HG03460 (cell line): ENCODE measurements around the gene PI16.
"Not testable (repeated sequence)": the region's sequence is repeated elsewhere in the genome, so short reads cannot be mapped to it uniquely, and the experiment has no call there.

Experiments used
- ATAC-seq: cut with Tn5 transposase; IDR thresholded peaks from one replicate; pipeline ENCODE4 v1.9.1; 2021; ENCODE audit not compliant: unreplicated experiment

PI16 gene

DNA sequence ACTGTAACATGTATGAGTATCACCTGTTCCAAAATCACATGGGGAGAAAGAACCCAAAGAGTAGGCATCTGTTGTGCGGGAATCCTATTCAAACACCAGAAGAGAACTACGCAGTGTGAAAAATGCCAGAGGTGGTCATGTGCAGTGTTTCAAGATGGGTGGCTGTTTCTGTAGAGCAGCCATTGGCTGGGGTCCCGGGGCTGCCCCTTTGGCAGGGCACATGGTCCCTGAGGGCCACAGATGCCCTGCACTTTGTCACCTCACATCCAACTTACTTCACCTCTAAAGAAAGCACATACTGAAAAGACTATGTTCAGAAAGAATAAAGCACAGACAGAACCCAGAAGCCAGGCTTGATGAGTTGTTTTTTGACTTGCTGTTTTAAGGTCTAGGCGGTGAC is 19.1 kb downstream of the PI16 start:
- ATAC-seq = no peak

GRCh38 chr6:36975231-36976006 is 20.9 kb downstream of the PI16 start:
- no peak for ATAC-seq

DNA sequence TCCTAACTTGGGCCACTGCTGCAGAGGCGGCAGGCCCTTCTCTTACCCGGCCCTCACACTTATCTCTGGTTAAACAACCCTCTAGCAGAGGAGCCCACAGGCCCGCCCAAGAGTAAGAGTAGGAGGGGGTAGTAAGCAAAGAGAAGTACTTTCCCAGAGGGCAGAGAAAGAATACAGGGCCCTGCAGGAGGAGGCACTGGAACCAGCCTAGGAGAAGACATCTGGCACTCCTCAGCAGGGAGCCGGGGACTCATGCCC is 21.4 kb downstream of the PI16 start:
- ATAC-seq = no peak

DNA sequence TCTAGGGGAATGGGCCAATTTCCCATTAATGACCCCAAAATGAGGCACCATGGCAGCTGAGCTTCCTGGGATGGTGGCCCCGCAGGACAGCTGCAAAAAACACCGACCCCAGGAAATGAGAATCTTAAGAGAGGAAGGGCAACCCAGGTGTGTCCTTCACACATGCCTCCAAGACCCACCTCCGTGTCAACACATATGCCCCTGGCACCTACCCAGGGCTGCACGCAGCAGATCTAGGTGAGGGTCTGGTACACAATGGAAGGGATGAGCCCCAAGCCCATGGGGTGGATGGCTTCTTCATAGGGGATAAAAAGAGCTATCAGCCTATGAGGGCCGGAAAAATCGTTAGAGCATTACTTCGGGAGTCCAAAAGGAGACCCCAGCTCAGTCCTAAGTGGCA is 22.0 kb downstream of the PI16 start:
- no peak for ATAC-seq

GRCh38 chr6:36976931-36977330 is 22.4 kb downstream of the PI16 start:
- ATAC-seq = no peak

- ATAC-seq = no peak
Observed at GRCh38 chr6:36977470-36977941, 23.0 kb downstream of the PI16 start.

DNA sequence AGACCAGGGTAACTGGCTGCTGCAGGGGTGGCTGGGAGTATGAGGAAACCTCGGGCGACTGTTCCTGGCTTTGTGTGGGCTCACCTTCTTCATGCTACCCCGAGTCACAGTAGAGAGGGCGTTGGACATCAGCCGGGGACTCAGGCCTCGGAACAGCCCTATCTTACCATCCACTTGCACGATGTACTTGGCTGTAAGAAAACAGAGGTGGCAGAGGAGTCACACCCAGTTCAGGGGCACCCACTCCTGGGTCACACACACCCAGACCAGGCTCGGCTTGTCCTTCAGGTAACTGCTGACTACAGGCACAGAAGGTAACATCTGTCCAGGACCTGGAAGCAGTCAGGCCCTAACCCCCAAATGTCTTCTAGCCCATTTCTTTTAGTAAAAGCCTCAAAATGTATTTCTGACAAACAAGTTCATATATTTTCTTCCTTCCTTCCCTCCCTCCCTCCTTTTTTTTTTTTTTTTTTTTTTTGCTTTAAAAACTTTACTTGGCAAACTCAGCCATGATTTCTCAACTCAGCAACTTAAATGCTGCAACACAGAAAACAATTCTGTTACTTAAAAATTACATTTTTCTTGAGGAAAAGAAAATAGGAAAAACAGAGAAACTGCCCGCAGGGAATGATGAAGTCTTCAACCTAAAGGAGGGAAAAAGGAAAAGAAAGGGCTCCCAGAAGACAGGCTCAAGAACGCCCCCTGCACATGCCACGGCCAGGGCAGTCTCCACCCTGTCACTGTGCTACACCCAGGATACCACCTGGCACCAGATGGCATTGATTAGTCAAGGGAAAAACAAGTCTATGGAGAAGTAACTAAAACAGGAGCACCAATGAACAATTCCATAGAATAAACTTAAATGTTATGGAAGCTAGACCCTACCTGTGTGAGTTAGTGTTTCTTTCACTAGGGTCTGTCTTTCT is 24.1 kb downstream of the PI16 start:
- no peak for ATAC-seq

- ATAC-seq = no peak
Observed at GRCh38 chr6:36979347-36979742, 24.8 kb downstream of the PI16 start.

DNA sequence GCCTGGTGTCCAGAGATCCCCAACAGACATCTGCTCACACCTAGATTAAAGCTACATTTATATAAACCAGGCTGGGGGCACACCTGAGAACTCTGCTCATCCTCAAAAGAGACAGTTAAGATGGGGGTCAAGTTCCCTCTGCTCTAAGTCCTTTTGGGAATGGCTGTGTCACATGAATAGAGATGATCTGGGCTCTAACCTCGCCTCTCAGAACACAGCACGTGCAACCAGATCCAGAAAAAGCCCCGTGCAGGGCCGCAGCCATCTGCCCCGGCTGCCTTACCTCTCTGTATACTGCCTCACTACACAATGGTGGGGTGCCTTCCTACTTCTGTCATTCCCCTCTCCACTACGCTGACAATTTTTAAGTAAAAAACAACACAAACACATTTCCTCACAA is 25.6 kb downstream of the PI16 start:
- ATAC-seq = no peak

DNA sequence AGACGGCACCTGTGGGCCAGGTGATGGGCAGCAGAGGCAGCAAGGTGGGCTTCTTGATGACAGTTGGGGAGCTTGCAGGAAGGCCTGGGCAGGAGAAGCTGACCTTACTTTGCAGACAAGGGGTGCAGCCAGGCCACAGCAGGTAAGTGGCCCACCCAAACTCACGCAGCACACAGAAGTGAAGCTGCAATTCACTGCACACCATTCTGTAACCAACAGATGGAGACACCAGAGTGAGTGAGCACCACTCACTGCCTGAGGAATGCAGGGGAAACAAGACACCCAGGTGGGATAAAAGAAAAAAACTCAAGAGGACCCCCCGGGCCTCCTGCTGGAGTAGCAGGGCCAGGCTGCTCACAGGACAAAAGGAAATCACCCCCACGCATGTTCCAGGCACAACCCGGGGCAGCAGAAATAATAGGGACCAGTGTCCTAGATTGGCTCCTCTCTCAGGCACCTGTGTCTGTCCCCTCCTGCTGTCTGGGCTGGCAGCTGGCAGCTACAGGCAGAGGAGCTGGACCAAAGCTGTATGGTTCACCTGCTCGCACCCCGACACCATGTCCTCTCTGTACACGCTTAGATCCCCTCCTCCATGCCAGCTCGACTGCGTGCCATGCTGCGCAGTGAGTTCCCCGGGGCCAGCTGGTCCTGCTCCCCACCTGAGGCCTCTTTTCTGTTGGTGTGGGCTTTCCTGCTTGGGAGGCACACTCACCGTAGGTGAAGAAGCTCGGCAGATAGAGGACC is 26.5 kb downstream of the PI16 start:
- ATAC-seq = no peak

- no peak for ATAC-seq
Observed at GRCh38 chr6:36983538-36983937, 29.0 kb downstream of the PI16 start.

- no peak for ATAC-seq
Observed at GRCh38 chr6:36984581-36985416, 30.3 kb downstream of the PI16 start.

DNA sequence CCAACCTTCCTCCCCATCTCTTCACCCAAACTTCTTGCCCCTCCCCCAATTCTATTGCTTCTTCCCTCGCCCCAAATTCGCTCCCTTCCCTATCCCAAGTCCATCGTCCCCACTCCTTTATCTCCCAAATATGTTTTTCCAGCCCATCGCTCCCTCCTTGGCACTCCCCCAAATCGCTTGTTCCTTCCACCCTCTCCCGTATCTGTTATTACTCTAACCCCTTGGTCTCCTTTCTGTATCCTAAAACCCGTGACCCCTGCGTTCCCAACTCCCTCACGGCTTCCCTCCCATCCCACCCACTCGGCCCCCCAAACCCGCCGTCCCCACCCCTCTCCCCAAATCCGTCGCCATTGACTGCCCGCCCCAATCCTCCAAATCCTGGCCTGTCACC is 30.9 kb downstream of the PI16 start:
- ATAC-seq = no peak

DNA sequence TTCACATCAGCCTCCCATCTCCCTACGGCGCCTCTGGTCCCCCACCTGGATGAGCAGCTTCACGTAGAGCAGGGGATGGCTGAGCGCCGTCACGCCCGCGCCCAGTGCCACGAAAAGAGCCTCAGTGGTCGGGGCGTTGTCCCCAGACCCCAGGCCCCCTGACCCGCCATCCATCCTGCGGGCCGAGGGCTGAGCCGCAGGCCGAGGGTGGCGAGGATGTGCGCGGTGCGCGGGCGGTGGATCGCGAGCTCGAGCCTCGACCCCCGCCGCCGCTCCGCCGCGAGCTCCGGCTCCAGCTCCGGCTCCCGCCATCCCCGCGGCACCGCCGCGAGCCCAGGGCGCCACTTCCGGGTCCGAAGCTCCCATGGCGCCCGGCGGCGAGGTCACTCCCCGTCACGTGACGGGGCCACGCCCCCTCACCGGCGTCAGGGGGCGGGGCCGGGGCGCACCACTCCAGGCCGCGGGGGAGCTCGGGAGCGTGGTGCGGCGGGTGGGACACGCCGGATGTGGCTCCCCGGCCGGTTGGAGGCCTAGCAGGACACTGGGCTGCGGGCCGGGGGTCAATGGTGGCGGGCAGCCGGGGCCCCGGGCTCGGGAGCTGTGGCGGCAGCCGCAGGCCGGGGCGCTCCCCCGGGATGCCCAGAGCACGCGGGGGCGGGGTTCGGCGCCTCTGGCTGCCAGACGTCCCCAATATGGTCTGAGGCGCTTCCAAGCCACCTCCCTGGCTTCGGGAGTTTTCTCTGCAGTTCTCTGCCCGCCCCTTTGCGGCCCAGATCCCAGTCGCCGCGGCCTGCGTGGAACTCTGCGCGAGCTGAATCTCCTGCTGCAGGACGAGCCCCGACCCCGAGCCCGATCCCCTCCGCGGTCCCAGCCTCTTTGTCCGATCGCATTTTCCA is 31.5 kb downstream of the PI16 start, which contains the start of gene MTCH1:
MTCH1 (minus strand) TSS at position 389 of the 896 bp plus-strand sequence; CDS start at position 366, 23 bp downstream.
- ATAC-seq = peak; percentile 75

- no peak for ATAC-seq
Observed at GRCh38 chr6:36986704-36987047, 32.1 kb downstream of the PI16 start.

- ATAC-seq = no peak
Observed at GRCh38 chr6:36989264-36989663, 34.7 kb downstream of the PI16 start.

DNA sequence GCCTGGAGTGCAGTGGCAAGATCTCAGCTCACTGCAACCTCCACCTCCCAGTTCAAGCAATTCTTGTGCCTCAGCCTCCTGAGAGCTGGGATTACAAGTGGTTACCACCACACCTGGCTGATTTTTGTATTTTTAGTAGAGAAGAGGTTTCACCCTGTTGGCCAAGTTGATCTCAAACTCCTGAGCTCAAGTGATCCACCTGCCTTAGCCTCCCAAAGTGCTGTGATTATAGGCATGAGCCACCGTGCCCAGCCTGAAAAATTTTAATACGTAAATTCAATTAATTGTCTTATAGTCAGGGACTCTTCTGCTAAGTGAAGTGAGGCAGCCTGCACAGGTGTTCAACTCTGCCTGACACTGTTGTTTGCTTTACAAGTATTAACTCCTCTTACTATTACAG is 35.9 kb downstream of the PI16 start:
- ATAC-seq = not testable (repeated sequence)

DNA sequence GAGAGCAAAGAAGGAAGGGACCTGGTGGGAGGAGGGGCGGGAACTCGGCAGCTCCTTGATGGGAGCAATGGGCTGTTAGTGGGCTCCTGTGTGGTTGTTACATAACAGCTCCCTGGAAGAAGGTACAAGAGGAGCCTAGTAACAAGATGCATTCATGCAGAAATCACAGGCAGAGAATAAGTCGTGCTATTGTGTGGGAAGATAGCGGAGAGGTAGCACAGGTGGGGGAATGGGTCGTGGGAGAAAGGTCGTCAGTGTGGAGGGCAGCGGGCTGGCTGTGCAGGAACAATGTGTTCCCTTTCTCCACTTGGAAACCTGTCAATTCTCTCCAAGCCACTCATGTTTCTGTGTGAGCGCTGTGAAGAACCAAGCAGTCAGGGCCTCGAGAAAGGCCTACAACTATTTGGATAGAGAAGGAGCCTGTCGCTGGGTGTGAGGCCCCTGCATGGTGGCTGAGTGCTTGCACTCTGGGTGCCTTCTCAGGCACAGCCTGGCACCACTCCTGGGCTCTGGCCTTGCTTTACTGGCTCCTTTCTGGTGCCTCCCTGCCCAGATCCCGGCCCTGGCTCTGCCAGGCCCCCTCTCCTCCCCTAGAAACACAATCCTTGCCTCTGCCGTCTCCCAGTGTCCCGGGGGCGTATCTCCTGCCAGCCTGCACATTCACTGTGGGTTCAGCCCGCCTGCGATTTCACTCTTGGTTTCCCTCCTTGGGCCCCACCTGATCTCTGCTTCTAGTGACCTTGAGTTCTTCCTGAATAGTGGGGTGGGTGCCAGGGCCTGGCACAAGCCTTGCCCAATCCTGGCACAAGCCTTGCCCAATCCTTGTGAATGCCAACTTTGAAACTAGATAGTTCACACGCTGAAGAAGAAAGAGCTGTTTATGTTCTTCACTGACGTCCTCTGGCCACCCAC is 43.5 kb downstream of the PI16 start:
- no peak for ATAC-seq

DNA sequence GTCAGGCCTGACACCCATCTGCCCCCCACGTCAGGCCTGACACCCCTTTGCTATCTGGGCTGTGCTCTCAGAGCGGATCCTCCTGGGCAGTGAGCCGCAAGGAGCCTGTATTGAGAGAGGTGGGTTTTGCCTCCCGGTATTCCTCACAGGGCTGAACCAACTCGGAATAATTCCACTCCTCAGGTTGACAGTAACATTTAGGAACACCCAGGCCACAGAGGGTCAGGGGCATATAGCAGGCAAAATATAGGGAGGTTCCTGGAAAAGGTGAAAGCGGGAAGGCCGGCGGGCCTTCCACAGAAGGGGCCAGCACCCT is 44.1 kb downstream of the PI16 start:
- no peak for ATAC-seq
